NCI-H2029 treated with DMSO at 0.1 percent for 48 hours (cell line): Measurements from ENCODE around the gene ZNF677.
"Not testable (repeated sequence)": the region's sequence is repeated elsewhere in the genome, so short reads cannot be mapped to it uniquely, and the experiment has no call there.

Experiments
- DNase-seq: peaks from one replicate; lab custom pipeline; 2025; lab: John Stamatoyannopoulos, UW

ZNF677 gene

DNA sequence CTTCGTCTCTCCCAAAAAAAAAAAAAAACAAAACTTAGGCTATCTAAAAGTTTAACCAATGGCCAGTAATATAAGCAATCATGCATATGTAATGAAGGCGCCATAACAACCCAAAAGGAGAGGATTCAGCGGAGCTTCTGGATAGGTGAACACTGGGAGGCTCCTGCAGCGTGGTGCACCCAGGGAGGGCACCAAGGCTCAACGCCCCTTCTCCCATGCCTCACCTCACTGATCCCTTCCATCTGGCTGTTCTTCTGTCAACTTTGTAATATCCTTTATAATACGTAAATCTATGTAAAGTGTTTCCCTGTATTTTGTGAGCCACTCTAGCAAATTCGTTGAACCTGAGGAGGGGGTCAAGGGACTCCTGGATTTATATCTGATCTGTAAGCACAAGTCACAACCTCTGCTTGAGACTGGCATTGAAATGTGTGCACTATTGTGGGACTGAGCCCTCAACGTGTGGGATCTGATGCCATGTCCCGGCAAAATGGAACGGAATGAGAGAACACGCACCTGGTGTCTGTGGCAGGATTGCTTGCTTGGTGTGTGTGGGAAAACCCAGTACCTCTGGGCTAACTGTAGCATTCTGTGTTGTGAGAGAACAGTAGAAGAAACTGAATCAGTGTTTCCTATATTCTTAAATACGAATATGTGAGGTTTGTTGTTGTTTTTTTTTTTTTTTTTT is 61.0 kb downstream of the ZNF677 start:
- DNase-seq, result no peak

DNA sequence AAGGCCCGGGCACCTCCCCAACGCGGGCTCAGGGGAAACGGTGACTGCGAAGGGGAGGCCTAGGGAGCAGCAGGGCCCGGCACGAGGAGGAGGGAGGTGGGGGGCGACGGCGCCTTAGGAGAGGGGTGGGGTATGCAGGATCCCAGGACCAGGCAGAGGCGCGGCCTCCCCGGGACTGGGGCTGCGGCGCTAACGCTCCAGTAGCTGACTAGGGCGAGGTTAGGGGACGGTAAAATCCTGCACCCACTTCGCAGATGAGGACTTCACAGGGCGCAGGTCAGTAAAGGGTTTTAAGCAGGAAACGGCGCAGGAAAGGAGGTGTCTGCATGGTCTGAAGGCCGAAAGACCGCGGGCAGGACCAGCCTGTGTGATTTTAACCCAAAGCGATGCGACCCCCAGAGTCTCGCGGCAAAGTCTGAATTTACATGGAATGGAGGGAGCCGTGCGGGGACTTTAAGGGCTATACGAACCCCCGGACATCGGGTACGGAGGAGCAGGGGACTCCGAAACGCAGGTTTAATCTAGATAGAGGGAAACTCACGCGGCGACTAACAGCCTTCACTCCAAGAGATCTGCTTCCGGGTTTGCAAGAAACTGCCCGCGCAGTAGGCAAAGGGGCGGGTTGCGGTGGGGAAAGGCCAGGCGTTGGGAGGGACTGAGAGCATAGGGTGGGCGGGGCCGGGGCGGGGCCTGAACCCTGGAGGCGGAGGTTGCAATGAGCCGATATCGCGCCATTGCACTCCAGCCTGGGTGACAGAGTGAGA is 61.7 kb downstream of the ZNF677 start, which contains the start of gene ZNF665:
ZNF665 (minus strand) TSS at position 588 of the 764 bp plus-strand sequence. CDS start 10,460 bp downstream, outside the sequence.
- DNase-seq, result no peak

DNA sequence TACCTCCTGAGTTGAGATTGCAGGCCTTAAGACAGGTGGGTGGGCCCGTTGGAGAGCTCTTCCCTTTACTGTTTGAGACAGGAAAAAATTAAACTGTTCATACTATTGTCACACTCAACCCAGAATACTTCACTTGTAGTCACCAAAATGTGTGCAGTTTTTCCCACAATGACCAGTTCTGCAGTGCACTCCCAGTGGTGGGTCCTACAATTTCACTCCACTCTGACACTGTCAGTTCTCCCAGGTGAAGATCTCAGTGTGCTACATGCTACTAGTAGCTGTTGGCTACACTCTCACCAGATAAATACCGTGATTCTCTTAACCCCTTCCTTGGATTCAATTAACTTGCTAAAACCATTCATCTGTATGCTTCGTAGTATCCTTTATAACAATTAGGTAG is 64.4 kb downstream of the ZNF677 start:
- DNase-seq, result no peak

GRCh38 chr19:53189691-53190198 is 64.9 kb downstream of the ZNF677 start:
- DNase-seq, result not testable (repeated sequence)
